ENCODE measurements around the gene SAMD10.
"Not testable (repeated sequence)": the region's sequence is repeated elsewhere in the genome, so short reads cannot be mapped to it uniquely, and the experiment has no call there.

The SAMD10 gene

DNA sequence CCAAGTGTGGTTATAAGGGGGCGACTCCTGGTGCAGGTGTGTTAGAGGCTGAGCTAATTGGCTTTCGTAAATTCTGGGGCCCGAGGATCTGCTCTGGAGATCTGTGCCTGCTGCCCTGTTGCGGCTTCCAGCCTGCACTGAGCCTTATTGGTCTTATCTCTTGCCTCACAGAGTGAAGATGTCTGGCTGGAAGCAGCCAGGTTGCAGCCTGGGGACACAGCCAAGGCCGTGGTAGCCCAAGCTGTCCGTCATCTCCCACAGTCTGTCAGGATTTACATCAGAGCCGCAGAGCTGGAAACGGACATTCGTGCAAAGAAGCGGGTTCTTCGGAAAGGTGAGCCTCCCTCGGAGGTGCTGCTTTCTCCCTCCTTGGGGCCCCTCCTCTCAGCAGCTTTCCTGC is 21.5 kb upstream of the SAMD10 start:
- no peak for DNase-seq

DNA sequence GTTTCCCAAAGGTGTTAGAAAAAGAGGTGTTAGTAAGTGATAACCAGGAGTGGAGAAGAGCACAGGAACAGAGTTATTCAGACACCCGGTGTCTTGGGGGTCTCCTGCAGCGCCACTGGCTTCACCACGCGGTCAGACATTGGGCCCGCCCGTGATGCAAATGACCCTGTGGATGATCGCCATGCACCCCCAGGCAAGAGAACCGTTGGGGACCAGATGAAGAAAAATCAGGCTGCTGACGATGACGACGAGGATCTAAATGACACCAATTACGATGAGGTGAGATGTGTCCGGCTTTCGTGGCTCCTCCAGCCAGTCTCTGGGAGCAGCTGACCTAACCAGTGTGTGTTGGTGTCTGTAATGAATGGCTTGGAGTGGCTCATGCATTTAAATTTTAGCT is 3.5 kb upstream of the SAMD10 start:
- no peak for DNase-seq

DNA sequence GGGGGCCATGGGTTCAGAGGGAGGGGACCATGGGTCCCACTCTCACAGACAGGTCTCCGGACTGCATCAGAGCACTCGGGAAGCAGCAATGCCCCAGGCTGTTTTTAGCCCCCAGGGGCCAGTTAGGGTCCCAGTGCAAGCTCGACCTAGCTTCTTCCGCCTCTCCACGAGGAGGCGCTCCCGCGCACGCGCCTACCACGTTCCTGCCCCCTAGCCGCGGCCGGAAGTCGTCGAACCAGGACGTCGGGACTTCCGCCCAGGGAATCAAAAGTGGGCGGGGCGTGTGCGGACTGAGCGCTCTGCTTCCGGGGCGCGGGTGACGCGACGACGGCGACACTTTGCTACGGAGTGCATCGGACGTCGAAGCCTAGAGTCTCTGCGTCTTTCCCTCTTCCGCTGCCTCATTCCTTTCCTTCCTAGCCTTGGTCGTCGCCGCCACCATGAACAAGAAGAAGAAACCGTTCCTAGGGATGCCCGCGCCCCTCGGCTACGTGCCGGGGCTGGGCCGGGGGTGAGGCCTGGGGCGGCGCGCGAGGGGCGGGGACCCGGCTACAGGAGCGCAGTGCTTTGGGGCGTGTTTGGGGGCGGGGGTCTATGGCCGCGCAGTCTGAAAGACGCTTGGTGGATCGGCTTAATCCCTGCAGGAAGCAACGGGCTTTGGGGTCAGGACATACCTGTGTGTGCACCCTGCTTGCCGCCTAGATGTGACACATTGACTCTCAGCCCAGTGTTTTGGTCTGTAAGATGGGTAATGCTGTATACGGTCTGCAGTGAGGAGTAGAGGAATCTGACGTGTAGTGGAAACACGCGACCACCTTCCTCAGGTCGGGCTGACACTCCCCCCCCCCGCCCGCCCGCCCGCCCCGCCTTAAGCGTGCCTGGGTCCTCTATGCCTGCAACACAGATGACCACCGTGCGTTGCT is 1.6 kb upstream of the SAMD10 start, which contains the start of gene PRPF6:
Gene PRPF6, plus strand, starts transcription at position 327 of the 923 bp plus-strand sequence. Its CDS starts 114 bp downstream, at position 441.
- DNase-seq: peak; percentile 88

DNA sequence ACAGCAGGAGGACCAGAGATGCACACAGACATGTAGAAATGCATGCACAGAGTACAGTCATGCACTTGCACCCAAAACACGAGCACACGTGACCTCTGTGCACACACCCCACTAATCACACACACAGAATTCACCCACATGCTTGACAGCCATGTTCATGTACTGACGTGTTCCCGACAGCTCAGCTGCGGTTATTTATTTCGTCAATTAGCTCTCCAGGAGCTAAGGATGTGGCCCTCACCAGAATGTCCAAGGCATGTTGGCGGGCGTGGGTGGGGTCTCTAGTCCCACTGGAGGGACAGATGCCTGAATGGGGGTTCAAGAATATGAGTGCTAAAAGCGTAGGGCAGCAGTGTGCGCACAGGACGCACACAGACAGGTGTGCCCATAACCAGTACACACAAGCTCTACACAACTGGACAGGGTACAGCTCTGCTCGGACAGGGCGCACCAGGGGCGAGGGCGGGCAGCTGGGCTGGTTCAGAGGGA is 919 bp upstream of the SAMD10 start:
- DNase-seq: no peak

DNA sequence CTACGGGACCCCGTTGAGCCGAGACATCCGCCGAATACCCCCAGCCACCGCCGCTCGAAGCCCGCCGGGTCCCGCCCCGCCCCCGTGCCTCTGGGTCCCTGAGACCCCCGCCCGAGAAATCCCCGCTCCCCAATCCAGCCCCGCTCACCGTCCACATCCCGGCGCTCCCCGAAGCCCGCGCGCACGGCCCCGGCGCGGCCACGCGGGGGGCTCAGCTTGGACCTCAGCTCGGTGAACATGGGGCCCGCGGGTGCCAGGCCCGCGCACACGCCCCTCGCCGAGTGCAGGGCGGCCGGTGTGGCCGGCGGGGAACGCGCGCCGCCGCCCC is 249 bp downstream of the SAMD10 start:
- DNase-seq: no peak

DNA sequence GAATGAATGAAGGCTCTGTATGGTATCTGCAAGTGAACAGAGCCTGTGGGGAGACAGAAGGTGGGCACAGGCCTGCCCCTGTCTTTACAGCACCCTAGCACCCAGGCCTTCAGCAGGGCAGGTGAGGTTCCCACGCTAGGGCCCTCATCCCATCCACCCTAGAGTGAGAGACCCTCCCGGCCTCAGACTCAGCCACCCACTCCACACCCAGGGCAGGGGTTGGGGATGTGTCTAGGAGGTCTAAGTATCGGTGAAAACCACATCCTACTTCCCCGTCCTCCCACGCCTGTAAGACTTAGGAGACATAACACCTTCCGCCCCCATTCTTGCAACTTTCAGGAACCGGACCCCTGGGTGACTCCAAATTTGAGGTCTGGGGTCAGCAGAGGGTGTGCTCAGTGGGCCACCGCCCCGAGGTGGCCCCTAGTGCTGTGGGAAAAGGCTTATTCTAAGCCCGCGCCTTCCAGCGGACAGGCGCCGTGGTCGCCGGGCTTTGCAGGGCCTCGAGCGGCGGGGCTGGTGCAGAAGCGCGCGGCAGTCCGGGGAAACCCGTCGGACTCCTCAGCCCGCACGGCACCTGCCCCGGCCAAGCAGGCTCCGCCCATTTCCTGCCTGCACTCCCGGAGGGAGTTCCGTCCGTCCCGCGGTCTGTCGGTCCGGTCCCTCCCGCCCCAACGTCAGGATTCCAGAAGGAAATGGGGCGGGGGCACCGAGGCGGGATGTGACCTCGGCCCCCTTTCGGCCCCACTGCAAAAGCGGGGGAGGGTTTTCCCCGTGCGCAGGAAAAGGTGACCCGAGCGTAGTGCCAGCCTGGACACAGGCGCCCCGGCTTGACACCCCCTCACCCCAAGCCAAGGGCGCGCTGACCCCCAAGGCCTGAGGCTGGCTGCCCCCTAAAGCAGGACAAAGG is 868 bp downstream of the SAMD10 start:
- DNase-seq: no peak

DNA sequence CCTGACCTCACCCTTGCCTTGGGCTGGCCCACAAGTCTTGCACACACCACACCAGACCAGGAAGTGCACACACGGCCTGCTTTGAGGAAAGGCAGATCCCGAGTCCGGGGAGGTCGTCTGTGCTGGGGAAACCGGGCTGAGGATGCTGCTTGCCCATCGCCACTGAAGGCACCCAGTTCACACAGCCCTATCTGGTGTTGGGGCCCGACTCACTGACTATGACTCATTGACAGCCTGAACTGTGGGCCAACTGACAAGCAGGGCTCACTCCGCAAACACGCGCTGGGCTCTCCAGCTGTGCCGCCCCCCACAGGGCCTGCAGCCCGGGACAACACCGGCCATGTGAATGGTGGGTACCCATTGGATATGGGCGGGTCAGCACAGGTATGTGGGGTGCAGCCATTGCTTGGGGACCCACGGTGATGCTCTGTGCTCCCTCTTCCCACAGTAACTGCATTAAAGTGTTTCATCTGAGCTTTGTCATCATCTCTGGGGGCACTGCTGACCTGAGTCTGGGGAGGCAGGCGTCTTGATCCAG is 1.6 kb downstream of the SAMD10 start:
- no peak for DNase-seq

DNA sequence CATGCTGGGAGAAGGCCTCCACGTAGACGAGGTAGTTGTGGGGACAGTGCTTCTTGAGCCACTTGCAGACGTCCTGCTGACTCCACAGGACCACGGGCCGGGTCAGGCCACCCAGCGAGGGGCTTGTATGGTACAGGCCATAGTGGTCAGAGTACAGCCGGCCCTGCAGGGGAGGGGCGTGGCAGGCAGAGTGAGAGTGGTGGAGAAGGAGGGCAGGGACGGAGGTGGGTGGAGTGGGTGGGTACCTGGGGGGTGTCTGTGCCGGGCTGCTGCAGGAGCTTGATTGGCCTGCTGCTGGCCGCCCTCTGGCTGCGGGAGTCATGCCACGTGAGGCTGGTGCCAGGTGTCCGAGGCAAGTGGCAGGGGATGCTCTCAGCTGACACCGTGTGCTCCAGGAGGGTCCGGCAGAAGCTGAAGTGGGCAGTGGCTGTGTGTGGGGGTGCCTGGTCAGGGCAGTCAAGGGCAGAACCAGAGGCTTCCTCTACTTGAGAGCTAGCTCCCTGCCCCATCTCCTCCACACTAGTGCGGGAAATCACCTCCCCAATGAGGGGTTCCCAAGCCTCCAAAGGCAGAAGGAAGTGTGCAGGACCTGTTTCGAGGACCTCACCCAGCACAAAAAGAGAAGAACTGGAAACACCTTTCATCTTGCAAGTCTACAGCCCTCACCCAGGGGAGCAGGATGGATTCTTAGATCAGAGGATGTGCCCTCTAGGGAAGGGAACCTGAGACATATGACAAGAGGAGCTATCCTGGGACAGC is 2.3 kb downstream of the SAMD10 start:
- no peak for DNase-seq

DNA sequence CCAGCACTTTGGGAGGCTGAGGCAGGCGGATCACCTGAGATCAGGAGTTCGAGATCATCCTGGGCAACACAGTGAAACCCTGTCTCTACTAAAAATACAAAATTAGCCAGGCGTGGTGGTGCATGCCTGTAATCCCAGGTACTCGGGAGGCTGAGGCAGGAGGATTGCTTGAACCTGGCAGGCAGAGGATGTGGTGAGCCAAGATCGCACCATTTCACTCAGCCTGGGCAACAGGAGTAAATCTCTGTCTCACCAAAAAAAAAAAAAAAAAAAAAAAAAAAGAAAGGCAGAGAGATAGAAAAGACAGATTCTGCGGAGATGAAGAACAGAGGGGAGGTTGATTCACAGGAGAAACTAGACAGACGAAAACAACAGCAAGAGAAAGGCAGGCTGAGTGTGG is 2.9 kb downstream of the SAMD10 start:
- not testable (repeated sequence) for DNase-seq

DNA sequence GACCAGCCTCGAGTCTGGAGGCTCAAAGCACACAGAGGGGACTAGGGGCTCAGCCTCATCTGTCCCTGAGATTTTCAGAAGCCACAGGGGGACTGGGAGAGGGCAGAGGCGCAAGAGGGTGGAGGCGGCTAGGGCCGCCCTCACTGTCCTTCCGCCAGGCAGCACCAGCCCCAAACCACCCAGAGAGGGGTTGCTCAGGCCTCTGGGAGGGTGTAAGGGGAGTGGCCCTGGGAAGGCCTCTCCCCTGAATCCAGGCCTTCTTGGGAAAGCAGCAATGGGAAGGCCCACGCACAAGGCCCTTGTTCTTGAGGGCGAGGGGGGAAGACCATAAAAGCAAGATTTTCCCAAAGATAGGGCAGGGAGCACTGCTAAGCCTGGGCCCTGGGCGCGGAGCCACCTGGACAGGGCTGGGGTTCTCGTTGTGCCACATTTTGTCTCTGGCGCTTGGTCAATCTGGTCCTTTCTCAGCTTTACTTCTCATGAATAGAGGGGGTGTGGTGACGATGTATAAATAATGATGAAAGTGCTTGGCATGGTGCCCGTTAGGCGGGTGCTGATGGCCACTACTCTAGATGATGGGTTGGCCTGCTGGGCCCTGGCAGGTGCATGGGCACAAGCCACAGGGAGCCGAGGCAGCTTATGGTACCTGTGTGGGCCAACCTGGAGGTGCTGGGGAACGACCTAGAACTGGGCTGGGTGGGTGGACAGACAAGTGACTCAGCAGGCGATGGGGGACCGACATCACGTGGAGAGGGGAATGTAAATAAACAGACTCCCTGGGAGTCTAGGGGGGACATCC is 4.8 kb downstream of the SAMD10 start:
- no peak for DNase-seq

DNA sequence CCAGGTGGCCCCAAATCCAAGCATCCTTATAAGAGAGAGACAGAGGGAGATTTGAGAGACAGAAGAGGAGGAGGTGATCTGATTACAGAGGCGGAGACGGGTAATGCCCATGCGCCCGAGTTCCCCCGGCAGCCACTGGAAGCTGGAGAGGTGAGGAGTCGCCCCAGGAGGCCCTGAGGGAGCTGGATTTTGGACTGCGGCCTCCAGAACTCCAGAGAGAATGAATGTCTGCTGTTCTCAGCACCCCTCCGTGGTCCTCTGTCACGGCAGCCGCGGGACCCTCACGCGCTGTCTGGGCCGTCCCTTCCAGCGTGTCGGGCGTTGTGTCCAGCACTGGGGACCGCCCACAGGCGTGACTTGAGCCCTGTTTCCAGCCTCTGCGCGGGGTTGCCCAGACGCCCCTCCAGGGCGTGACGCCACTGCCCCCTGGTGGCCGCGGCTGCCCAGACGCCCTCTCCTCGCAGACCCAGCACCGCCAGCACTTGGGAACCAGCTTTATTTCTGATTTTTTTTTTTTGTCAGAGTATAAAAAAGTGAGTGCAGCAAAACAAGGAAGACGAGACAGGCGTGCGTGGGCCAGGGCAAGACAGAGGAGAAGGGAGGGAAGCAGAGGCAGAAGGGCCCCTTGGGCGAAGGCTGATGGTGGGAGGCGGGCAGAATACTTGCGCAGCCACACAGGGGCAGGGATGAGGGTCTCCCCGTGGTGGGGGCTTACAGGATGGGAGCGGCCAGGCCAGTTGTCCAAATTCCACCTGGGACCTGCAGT is 5.6 kb downstream of the SAMD10 start:
- peak; percentile 70 for DNase-seq

DNA sequence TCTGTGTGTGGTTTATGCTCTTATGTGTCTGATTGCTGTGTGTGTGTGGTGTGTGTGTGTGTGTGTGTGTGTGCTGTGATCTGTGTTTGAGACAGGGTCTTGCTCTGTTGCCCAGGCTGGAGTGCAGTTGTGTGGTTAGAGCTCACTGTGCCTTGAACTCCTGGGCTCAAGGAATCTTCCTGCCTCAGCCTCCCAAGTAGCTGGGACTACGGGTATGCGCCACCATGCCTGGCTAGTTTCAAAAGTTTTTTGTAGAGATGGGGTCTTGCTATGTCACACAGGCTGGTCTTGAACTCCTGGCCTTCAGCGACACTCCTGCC is 6.3 kb downstream of the SAMD10 start:
- no peak for DNase-seq

DNA sequence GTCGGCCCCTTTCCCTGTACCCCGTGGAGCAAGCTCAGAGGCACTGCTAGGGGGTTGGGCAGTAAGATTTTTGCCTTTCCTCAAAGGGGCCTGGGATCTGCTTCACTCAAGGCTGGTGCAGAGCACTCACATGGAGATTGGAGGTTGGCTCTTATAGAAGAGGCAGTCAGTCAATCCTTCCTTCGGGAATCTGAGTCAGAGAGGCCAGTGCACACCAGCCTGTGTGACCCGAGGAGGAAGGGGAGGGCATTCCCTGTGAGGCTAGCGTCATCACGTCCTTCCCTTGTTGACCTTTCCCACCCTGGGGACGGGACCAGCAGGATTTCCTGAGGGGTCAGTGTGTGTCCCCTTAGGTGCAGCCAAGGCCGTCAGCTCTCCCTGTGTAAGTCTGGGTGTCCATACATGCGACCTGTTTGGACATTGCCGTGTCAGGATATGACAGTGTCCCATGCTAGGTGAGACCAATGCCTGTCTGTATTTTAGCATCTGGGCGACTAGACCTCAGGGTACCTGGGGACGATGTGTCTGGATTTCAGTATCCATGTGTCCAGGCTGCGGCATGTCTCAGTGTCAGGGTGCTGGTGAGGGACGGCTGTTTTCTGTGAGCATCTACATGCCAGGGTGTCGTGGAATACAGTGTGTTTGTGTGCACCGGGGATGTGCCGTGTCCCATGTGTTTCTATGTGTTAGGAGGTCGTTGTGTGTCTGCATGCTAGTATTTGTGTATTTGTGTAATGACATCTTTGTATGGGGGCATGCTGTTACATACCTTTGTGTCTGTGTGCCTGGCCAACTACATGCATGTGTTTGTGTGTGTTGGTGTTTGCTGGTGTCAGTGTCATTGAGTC is 6.9 kb downstream of the SAMD10 start:
- no peak for DNase-seq

DNA sequence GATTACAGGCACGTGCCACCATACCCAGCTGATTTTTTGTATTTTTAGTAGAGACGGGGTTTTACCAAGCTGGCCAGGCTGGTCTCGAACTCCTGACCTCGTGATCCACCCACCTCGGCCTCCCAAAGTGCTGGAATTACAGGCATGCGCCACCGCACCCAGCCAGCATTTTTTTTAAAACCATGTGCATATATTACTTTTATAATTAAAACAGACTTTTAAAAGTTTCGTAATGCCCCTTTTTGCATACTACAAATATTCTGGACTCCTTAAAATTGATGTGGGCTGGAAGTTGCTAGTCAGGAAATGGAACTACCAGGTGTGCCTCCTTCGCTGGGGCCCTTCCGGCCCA is 7.5 kb downstream of the SAMD10 start:
- not testable (repeated sequence) for DNase-seq

DNA sequence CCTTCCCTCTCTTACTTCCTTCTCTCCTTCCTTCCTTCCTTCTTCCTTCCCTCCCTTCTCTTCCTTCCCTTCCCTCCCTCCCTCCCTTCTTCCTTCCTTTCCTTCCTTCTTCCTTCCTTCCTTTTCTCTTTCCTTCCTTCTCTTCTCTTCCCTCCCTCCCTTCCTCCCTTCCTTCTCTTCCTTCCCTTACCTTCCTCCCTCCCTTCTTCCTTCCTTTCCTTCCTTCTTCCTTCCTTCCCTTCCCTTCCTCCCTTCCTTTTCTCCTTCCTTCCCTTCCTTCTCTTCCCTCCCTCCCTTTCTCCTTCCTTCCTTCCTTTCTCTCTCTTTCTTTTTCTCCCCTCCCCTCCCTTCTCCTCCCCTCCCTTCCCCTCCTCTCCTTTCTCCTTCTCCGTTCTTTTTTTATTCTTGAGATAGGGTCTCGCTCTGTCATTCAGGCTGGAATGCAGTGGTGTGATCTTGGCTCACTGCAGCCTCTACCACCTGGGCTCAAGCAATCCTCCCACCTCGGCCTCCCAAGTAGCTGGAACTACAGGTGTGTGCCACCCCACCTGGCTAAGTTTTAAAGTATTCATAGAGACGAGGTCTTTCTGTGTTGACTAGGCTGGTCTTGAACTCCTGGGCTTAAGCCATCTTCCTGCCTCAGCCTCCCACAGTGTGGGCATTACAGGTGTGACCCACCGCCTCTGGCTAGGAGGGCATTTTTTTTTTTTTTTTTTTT is 8.6 kb downstream of the SAMD10 start:
- DNase-seq: no peak

DNA sequence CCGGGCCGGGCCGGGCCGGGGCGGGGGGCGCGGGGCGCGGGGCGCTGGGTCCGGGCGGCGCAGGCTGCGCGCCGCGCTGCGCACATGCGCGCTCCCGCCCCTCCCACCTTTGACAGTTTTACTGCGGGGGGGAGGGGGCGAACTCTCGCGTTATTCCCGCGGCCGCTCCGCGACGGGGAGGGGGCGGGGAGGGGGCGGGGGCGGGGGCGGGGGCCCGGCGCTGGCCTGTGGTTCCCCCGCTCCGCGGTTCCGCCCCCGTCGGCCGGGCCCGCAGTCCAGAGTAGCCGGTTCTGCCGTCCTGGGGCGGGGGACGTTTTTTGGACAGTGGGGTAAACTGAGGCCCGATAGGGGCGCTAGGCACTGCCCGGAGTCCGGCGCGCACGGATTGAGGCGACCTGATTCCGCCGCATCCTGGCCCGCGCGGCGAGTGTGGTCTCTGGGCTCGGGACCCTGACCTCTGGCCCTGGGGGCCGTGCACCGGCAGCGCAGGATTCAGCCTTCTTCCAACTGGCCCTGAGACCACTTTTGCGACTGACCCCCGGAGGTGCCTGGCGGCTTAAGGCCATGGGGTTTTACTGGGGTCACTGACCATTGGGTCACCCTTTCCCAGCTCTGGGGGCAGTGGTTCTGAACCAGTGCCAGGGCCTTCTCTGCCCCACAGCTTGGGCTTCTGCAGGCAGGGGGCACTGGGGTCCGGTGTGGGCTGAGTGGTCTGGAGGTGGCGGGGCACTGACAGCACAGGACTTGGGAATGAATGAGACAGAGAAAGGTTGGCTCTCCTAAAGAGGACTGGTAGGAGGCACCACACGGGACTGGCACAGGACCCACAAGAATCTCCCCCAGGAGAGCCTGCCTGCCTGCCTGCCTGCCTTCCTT is 9.4 kb downstream of the SAMD10 start, which contains the start of gene ZNF512B:
Gene ZNF512B, minus strand, starts transcription at position 93 of the 876 bp plus-strand sequence. CDS start 1,980 bp downstream, outside the sequence.
- DNase-seq: no peak

DNA sequence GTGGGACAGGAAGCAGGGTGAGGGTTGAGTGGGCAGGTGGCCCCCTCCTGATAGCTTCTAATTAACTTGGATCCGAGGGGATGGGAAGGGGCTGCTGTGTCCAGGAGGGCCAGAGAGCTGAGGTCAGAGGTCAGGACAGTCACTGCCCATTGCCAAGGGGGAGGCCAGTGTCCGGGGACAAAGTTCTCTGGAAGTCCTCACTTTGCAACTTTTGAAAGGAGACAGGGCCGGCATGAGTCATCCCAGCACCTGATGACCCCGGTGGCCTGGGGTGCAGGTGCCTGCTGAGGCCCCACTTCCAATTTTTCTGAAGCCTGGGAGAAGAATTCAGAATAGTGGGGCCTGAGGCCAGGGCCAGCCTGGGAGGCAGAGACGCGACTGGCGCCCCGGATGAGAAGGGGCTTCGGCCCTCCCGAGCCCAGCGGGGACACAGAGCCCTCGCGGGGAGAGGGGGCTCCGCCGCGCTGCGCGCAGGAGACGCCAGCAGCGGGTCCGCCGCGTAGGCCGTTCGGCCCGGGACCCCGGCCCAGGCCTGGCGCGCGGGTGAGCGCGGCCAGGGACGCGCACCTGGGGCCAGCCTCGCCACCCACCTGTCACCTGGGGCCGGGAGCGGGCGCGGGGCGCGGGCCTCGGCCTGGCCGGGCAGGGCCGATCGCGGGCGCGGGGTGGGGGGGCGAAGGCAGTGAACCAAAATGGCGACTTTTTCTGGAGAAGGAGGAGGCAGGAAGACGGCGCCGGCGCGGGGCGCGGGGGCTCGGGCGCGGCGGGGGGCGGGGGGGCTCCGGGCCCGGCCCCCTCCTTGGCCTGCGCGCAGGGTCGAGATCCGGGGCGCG is 10.3 kb downstream of the SAMD10 start:
- DNase-seq: no peak

Data from activated T-cell treated with anti-CD3 and anti-CD28 coated beads for 4 hours (primary cell).